Motor neuron (in vitro differentiated cells): ENCODE data around the gene PAQR8. TPM values are rescaled to one million over a fixed set of nuclear protein-coding genes. Genes with fewer than 3 reads are reported as not detected.

Experiments used
- ATAC-seq, 8 experiments: fragments of 200-7000 bp; cut with Tn5 transposase; replicated peaks in 6 of 8; 2 replicates each; pipeline ENCODE4 v1.8.0; 2021; ENCODE audit warnings: mild to moderate bottlenecking in 8 of 8, moderate library complexity in 8 of 8
- H3K27ac ChIP-seq, 2 donors: fragments of 250-450 bp; sonication (Bioruptor Pico); 2 replicates each; pipeline ENCODE4 v1.9.0; 2021; ENCODE audit warnings: antibody characterized with exemption in 2 of 2, mild to moderate bottlenecking in 2 of 2, moderate library complexity in 1 of 2
- H3K4me1 ChIP-seq, 2 donors: fragments of 250-450 bp; sonication (Bioruptor Pico); replicated peaks in 1 of 2; 2 replicates each; pipeline ENCODE4 v1.6.1; 2021; ENCODE audit warnings: antibody characterized with exemption in 2 of 2, mild to moderate bottlenecking in 2 of 2, moderate library complexity in 1 of 2
- H3K4me3 ChIP-seq, 5 donors: fragments of 250-450 bp; sonication (Bioruptor Pico); 2 replicates each; pipeline ENCODE4 v1.9.0; 2021; ENCODE audit warnings: antibody characterized with exemption in 5 of 5, mild to moderate bottlenecking in 5 of 5, moderate library complexity in 4 of 5
- WGBS, 10 experiments: fragments of 450-650 bp; shearing (Covaris generic); methylation state at CpG; one replicate each; pipeline ENCODE4 v1.0.0; 2022; 5-methylcytosine and 5-hydroxymethylcytosine counted together
- in situ Hi-C, 9 experiments: fragments of 400-800 bp; cut with MboI; loops; one replicate each; pipeline ENCODE4 v1.15.0; 2021; ENCODE audit warnings: low sequenced_read_pairs in 9 of 9, low pct_unique_long_range_greater_than_20kb in 2 of 9; ENCODE audit not compliant: unreplicated experiment in 9 of 9
- total RNA-seq, 8 experiments: library from RNA; unstranded; fragments of 300-600 nt; gene quantifications; 2 replicates each; pipeline versions ENCODE4 v1.2.3 to v1.2.4, GENCODE V29; 2022

The PAQR8 gene
- total RNA-seq, 8 experiments from 2014 or later: 0.67 to 17.9 (median 5.2) TPM

DNA sequence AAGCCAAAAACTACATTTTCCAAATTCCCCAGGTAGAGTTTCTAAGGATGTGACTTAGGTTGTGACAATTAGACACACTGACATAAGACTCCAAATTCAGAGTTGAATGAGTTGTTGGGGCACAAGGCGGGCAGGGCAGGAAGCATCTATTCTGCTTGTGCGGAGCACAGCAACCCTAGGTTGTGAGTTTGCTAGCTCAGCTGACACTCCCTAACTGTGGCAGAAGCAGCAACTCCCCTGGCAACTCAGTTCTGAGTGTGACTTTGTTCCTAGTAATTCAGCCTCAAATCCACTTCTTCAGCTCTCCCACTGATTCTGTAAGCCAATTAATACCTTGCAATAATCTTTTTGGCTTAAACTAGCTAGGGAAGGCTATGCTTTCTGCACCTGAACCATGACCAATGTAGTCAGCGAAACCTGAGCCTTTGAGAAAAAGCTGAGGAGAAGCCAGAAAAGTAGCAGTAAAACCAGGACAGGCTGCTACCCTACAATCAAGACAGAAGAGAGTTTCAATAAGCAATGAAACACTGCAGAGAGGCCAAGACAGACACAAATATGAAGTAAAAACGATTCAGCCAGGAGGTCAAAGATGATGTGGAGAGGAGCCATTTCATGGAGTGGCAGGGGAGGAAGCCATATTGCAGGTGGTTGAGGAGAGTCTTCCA lies 30.0 kb upstream of the PAQR8 start:
- in situ Hi-C loops: no loop called here
- WGBS, 10 experiments: 44 to 100% (median 93%) methylated on average over 1 to 4 of the region's 4 CpGs; no CpG with 5 or more reads in 2 of the 10 experiments
- Histone ChIP-seq H3K4me1 (peaks cover 0 to 11% of the 10 kb centered on the region in 2 donors), H3K27ac (no peak overlapping the region), H3K4me3 (no peak overlapping the region)
- ATAC-seq: peak in 3 of 8 experiments; percentile 6 to 49 (median 10)

DNA sequence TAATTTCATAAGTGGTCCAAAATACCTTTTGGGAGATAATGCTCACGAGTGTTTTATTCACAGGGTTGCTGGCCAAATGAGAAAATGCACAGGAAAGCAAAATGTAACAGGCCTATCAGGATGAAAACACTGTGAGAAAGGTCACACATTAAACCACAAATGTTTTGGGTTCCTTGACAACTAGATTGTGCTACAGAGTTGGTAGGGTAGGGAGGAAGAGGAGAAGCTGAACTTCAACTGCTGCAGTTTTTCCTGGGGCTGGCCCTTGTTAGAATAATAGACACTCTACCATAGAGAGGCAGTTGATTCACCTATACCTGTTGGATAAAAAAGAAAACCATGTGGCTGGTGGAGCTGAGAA lies 28.1 kb upstream of the PAQR8 start:
- 0 to 100% (median 86%) methylated on average over 1 of the region's 1 CpG; no CpG with 5 or more reads in 3 of the 10 experiments for WGBS, 10 experiments
- in situ Hi-C loops: no loop called here
- ATAC-seq: no peak

DNA sequence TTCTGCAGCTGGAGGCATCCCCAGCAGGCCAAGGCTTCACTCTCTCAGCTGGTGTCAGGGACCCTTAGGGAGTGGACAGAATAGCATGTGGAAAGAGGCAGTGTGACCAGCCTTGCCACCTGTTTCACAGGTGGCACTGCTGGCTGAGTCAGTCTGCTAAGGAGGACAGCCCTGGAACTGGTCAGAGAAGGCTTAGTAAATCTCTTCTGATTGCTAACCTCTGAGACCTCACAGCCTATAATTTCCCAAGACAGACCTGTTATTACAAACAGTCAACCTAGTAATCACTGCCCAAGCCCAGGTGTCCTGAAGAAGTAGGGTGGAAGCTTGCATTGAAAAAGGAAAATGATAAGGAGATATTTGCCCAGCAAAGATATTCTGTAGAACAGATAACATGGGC lies 26.4 kb upstream of the PAQR8 start:
- no peak overlapping the region for H3K4me3 ChIP-seq
- ATAC-seq: peak in 1 of 8 experiments; percentile 9
- peaks cover 3 to 14% of the 10 kb centered on the region in 2 donors for H3K4me1 ChIP-seq
- in situ Hi-C loops: no loop called here
- H3K27ac ChIP-seq: no peak overlapping the region

More for the DNA sequence above, 28.1 kb upstream of the PAQR8 start:
- no peak overlapping the region for H3K4me3 ChIP-seq
- peaks cover 0 to 4% of the 10 kb centered on the region in 2 donors for H3K4me1 ChIP-seq
- H3K27ac ChIP-seq: no peak overlapping the region

DNA sequence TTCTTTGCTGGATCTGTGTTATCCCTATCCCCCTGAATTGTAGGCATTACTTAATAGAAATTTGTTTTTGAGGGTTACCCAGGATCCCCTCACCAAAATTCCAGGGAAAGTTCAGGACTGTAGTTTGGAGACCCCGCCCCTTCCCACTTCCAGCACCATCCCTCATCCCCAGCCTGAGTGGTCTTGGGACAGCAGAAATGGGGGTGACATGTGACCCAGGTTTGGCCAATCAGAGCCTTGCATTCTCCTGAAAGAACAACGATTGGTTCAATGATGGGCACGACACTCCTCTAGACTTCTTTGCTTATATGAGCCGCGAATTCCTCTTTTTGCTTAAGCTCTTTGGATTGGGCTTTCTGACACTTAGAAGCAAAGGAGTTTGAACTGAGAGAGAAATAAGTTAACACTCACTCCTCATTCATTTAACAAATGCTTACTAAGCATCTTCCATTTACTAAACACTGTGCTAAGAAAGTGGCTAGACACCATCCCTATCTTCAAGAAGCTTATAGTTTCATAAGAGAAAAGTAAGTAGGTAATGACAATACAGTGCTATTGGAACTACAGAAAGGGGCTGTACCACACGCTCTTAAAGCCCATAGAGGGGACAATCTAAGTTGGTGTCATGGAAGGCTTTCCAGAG lies 24.9 kb upstream of the PAQR8 start:
- in situ Hi-C loops: no loop called here
- Histone ChIP-seq H3K4me1 (peaks cover 5 to 19% of the 10 kb centered on the region in 2 donors), H3K27ac (no peak overlapping the region), H3K4me3 (no peak overlapping the region)
- WGBS, 10 experiments: 57 to 100% (median 91%) methylated on average over 1 to 6 of the region's 6 CpGs; no CpG with 5 or more reads in 2 of the 10 experiments
- no peak for ATAC-seq

DNA sequence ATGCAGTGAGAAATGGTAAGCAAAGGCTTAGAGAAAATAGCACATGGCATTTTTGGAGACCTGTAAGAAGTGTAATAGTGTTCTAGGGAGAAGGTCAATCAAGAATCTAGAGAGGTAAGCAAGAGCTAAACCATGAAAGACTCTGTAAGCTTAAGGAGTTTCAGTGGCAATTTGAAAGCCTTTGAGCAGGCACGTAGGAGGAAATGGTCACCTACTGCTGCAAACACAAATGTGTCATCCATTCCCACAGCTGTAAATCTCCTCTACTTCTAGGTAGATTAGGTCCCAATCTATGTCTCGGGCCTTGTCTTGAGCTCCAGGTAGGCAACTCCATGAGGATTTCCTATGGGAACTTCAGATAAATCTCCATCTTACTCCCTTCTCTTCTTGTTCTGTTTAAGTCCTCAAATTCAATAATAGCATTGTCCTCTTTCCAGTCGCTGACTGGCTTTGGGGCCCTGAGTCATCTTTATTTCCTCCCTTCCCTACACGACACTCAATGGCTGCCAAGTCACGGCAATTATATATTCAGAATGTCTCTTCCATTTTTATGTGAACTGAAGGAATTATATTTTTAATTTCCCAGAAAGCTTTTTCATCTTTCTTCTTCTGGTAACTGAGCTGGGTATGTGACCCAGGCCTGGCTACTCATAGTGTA lies 24.2 kb upstream of the PAQR8 start:
- Histone ChIP-seq H3K27ac (no peak overlapping the region), H3K4me1 (peaks cover 5 to 19% of the 10 kb centered on the region in 2 donors), H3K4me3 (no peak overlapping the region)
- in situ Hi-C loops: no loop called here
- WGBS, 10 experiments: 50 to 100% (median 81%) methylated on average over 2 to 5 of the region's 5 CpGs; no CpG with 5 or more reads in 2 of the 10 experiments
- ATAC-seq: no peak

DNA sequence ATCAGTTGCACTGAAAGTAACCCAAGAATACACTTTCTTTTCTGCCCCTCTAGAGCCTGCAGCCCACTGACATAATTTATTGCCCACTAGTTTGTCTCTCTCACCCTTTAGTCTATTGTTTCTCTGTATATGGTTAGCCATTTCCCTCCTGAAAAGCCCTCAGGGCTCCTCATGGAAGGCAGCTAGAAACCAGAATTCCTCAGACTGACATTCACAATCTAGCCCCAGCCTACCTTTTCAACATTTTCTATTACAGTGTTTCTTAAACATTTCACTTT lies 21.4 kb upstream of the PAQR8 start:
- H3K4me1 ChIP-seq: peaks cover 5 to 15% of the 10 kb centered on the region in 2 donors
- in situ Hi-C loops: no loop called here
- no peak overlapping the region for H3K27ac ChIP-seq
- ATAC-seq: peak in 3 of 8 experiments; percentile 67 to 81 (median 68)
- no peak overlapping the region for H3K4me3 ChIP-seq

DNA sequence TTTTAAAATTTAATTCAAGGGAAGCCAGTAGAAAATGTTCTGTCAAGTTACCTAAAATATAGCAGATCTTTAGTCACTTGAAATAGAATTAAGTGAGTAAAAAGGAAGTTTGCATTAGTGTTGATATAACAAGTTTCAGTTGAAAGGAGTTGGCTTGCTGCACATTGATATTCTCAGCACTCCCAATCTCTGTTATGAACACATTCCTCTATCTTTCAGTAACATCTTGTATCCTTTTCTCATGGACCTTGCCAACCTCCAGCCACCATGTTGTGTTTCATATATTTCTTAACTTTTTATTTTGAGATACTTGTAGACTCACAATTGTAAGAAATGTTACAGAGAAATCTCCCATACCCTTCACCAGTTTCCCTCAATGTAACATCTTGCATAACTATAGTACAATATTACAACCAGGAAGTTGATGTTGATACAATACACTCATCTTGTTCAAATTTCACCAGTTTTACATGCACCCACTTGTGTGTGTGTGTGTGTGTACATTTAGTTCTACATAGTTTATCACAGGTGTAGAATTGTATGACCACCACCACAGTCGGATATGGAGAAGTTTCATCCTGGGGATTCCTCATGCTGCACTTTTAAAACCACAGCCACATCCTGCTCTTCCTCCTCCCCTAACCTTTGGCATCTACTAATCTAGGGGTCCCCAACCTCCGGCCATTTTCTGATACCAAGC lies 20.2 kb upstream of the PAQR8 start:
- peaks cover 5 to 15% of the 10 kb centered on the region in 2 donors for H3K4me1 ChIP-seq
- 90 to 100% (median 95%) methylated on average over 1 to 2 of the region's 2 CpGs; no CpG with 5 or more reads in 7 of the 10 experiments for WGBS, 10 experiments
- in situ Hi-C loops: no loop called here
- no peak overlapping the region for H3K27ac ChIP-seq
- no peak for ATAC-seq
- no peak overlapping the region for H3K4me3 ChIP-seq

DNA sequence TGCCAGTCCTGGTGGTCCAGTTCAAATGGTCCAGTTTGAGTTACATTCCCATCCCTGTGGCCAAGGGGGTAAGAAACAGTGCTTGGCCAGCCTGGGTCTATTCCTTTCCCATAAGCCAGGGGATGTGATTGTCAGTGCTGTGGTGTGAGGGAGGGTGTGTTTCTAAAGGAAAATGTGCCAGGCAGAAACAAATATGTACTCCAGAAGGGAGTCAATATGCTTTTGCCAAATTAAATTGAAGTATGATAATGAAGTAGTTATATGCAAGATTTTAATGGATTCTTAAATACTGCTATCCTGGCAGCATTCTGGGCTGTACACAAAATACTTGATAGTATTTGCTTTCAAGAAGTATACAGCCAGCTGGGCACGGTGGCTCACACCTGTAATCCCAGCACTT lies 16.6 kb upstream of the PAQR8 start:
- Histone ChIP-seq H3K27ac (no peak overlapping the region), H3K4me1 (peaks cover 5 to 6% of the 10 kb centered on the region in 2 donors), H3K4me3 (no peak overlapping the region)
- no peak for ATAC-seq
- 86 to 100% (median 100%) methylated on average over 1 of the region's 1 CpG; no CpG with 5 or more reads in 6 of the 10 experiments for WGBS, 10 experiments
- in situ Hi-C loops: no loop called here

DNA sequence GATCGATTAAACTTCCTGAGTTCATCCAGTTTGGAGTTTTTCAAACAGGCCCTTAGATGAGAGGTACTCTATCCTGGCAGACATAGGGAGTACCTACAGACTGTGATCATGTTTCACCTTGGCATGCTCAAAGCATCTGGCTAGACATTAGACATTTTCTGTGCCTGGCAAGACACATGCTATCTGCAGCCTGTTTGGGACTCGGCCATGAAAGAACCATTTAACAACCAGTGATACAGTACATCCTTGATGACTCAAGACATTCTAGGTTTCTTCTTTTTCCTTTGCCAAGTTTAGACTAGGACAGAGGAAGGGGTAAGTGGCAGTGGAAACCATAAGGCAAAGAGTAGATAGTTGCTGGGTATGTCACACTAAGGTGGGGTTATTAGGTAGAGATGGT lies 15.4 kb upstream of the PAQR8 start:
- H3K4me3 ChIP-seq: no peak overlapping the region
- ATAC-seq: no peak
- H3K27ac ChIP-seq: no peak overlapping the region
- WGBS, 10 experiments: 60 to 100% (median 81%) methylated on average over 1 to 2 of the region's 2 CpGs; no CpG with 5 or more reads in 4 of the 10 experiments
- in situ Hi-C loops: no loop called here
- H3K4me1 ChIP-seq: no peaks in the 10 kb centered on the region

DNA sequence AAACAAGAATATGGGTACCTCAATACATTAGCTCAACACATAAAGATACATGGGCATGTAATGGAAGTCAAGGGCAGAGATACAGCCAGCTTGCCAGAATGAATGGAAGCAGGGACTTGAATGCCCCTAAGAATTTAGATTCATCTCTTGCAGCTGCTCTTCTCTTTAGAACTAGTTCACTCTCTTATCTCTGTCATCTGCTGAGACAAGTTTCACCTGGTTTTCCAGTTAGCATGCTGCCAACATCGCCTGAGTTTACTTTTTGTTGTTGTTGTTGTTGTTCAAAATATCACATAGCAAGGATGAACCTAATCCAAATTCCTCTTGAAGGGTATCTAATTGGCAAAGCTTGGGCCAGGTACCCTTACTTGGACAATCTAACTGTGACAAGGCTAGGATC lies 14.1 kb upstream of the PAQR8 start:
- 78 to 100% (median 100%) methylated on average over 1 of the region's 1 CpG; no CpG with 5 or more reads in 7 of the 10 experiments for WGBS, 10 experiments

DNA sequence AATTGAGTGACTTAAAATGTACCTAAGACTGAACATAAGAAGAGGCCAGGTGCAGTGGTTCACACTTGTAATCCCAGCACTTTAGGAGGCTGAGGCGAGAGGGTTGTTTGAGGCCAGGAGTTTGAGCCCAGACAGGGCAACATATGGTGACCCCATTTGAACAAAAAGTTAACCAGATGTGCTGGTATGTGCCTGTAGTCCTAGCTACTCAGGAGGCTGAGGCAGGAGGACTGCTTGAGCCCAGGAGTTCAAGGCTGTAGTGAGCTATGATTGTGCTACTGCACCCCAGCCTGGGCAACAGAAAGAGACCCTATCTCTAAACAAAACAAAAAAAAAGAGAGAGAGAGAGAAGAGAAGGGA lies 10.1 kb upstream of the PAQR8 start:
- no peak for ATAC-seq
- in situ Hi-C loops: no loop called here
- Histone ChIP-seq H3K27ac (no peak overlapping the region), H3K4me1 (peaks cover 11 to 18% of the 10 kb centered on the region in 2 donors), H3K4me3 (no peak overlapping the region)
- WGBS, 10 experiments: 80 to 100% (median 100%) methylated on average over 1 of the region's 1 CpG; no CpG with 5 or more reads in 5 of the 10 experiments

More for the DNA sequence above, 14.1 kb upstream of the PAQR8 start:
- H3K27ac ChIP-seq: no peak overlapping the region
- in situ Hi-C loops: no loop called here
- ATAC-seq: no peak
- no peak overlapping the region for H3K4me3 ChIP-seq
- H3K4me1 ChIP-seq: peaks cover 4 to 7% of the 10 kb centered on the region in 2 donors

DNA sequence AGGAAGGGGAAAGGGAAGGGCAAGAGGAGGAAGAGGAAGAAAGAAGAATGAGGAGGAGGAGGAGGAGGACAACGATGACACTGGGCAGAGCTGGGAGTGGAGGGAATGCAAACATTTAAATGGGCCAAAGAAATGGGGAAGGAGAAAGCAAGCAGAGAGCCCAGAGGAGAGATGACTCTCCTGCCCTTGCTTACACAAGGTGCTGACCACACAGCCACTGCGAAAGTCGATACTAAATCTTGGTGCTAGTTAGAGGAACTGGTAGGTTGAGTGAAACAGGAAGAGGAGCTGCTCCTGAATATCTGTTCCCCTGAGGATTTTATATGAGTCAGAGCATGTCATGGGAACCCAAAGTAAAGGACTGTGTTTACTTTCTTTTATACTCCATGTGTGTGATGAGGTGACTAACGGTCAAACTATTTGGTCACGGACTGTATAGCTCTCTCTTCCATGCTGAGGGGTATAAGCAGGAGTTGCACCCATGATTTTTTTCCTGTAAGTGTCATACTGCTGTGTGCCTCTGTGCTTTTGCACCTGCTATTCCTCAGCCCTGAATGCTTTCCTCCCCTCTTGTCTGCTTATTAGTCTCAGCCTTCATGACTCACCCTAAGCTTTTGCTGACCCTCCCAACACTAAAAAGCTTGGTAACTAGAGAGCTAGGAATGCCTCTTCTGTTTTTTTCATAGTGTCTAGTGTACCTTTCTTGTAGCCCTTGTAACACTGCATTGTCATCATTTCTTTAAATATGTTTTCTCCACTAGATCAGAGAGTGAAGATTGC lies 9.5 kb upstream of the PAQR8 start:
- H3K4me1 ChIP-seq: peaks cover 11 to 18% of the 10 kb centered on the region in 2 donors
- peak; percentile 94 to 97 (median 95) for ATAC-seq
- 0 to 81% (median 44%) methylated on average over 2 to 5 of the region's 5 CpGs; no CpG with 5 or more reads in 1 of the 10 experiments for WGBS, 10 experiments
- in situ Hi-C loops: no loop called here
- H3K27ac ChIP-seq: peak overlapping the region in 1 of 2 donors; percentile 50
- H3K4me3 ChIP-seq: no peak overlapping the region
